Endothelial cell of umbilical vein (primary cell): ENCODE results near the gene TRAK1.

Source experiments
- CTCF ChIP-seq, 2 donors: IDR thresholded peaks; 1 replicate in 1 of 2; 2 replicates in 1 of 2; pipeline ENCODE4 v1.5.1; 2011; ENCODE audit warnings: low read length in 2 of 2, mild to moderate bottlenecking in 2 of 2, moderate library complexity in 2 of 2, control low read depth in 1 of 2, inconsistent platforms in 1 of 2, low read depth in 1 of 2; ENCODE audit not compliant: insufficient read depth in 1 of 2; ENCODE audit errors: extremely low read depth in 1 of 2
- POLR2A ChIP-seq: IDR thresholded peaks from 2 replicates; pipeline ENCODE4 v1.6.1; 2012; ENCODE audit warnings: low read depth, mild to moderate bottlenecking, control low read depth, low read length

DNA sequence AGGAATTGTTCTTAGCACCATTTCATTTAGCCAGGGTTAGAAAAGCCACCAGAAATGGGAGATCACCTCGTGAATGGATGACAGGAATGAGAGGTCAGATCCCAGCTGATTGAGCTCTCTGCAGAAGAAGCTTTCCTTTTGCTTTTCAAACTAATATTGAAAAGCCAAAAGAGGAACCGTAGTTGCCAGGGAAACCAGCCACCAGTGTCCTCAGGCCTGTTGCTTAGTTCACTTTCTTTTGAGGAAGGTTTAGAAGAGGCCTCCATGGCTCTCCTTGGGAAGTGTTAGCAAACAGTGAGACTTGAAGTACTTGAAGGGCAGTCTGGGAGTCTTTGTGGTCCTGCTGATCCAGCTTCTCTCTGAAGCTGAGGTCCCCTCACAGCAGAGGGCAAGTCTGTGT, 182.2 kb downstream of the TRAK1 start:
- no peak for TF ChIP-seq POLR2A
- no peak for TF ChIP-seq CTCF (IDR thresholded peaks at IDR 0.05; ENCODE audit: extremely low read depth in 1 of 2, insufficient read depth in 1 of 2, low read depth in 1 of 2, low read length in 2 of 2)
